ENCODE data around the gene MAGEB1.

The MAGEB1 gene

GRCh38 chrX:30262763-30263162 lies 15.8 kb downstream of the MAGEB1 start:
- no peak for TF ChIP-seq CTCF (IDR thresholded peaks at IDR 0.05; ENCODE audit: low read depth, low read length)
- H3K4me3 ChIP-seq (ENCODE audit: low read depth, low read length): no peak overlapping the region

GRCh38 chrX:30270639-30271038 lies 23.7 kb downstream of the MAGEB1 start:
- no peak overlapping the region for H3K4me3 ChIP-seq (ENCODE audit: low read depth, low read length)
- no peak for TF ChIP-seq CTCF (IDR thresholded peaks at IDR 0.05; ENCODE audit: low read depth, low read length)

- TF ChIP-seq CTCF (IDR thresholded peaks at IDR 0.05; ENCODE audit: low read depth, low read length): no peak
- H3K4me3 ChIP-seq (ENCODE audit: low read depth, low read length): no peak overlapping the region
Observed at GRCh38 chrX:30275498-30275897, 28.6 kb downstream of the MAGEB1 start.

DNA sequence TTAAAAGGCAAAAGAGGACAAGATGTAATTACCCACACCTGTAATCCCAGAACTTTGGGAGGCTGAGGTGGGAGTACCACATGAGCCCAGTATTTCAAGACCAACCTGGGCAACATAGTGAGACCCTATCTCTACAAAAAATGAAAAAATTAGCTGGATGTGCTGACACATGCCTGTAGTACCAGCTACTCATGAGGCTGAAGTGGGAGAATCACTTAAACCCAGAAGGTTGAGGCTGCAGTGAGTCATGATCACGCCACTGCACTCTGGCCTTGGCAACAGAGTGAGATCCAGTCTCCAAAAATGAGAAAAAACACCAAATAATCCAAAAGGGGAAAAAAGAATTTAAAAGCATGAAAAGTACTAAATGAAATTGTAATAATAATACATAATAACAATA lies 31.4 kb downstream of the MAGEB1 start:
- no peak for TF ChIP-seq CTCF (IDR thresholded peaks at IDR 0.05; ENCODE audit: low read depth, low read length)
- no peak overlapping the region for H3K4me3 ChIP-seq (ENCODE audit: low read depth, low read length)

DNA sequence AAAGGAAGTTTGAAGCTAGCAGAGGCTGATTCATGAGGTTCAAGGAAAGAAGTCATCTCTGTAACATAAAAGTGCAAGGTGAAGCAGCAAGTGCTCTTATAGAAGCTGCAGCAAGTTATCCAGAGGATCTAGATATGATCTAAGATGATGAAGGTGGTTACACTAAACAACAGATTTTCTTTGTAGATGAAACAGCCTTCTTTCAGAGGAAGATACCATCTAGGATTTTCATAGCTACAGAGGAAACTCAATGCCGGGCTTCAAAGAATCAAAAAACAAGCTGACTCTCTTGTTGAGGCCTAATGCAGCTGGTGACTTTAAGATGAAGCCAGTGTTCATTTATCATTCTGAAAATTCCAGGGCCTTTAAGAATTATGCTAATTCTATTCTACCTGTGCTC lies 33.5 kb downstream of the MAGEB1 start:
- TF ChIP-seq CTCF (IDR thresholded peaks at IDR 0.05; ENCODE audit: low read depth, low read length): no peak
- no peak overlapping the region for H3K4me3 ChIP-seq (ENCODE audit: low read depth, low read length)

DNA sequence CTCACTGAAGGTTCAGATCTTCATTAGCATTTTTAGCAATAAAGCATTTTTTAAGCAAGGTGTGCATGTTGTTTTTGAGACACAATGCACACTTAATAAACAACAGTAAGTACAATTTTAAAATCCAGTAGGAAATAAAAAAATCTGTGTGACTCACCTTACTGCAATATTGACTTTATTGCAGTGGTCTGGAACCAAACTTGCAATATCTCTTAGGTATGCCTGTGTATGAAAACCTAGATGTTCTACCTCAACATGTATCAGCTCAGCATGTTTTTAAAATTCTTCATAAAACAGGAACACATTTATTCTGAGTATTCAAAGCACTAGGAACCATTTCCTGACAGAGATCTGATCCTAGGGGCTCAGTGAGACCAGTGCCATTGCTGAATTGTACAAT lies 35.6 kb downstream of the MAGEB1 start:
- no peak overlapping the region for H3K4me3 ChIP-seq (ENCODE audit: low read depth, low read length)
- no peak for TF ChIP-seq CTCF (IDR thresholded peaks at IDR 0.05; ENCODE audit: low read depth, low read length)

DNA sequence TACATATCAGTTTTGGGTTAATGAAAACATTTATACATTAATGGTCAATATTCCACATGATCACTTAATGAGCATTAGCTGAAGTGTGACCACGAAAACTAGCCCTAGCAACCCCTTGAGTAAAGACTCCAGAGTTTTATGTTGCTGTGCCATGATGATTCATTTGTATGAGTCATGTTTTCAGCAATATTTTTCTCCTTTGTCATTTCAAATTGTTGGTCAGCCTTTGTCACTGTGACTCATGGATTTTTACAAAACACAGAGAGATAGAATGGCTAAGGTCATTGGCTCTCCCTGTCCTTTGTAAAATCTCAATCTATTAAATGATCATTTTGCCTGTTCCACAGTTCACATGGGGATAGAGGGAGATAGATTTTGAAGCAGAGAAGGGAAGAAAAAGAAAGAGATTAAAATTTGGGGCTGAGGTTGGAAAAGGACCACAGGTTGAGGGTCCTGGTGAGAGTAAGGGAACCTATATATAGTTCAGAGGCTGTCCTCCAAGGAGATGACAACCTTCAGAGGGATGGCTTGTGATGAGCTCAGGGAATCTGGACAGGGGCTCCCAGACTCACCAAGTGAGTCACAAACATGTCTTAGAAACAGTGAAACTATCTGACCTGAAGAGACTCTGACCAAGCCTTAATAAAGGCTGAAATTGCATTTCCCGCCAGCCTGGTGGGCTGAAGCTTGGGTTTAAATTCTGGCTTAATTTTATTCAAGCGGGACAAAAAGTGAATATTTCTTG lies 36.7 kb downstream of the MAGEB1 start:
- TF ChIP-seq CTCF (IDR thresholded peaks at IDR 0.05; ENCODE audit: low read depth, low read length): no peak
- no peak overlapping the region for H3K4me3 ChIP-seq (ENCODE audit: low read depth, low read length)
